SHP77 (cell line): ENCODE measurements around the gene BMERB1.
"Not testable (repeated sequence)": the region's sequence is repeated elsewhere in the genome, so short reads cannot be mapped to it uniquely, and the experiment has no call there.

Experiments used
- DNase-seq, 2 experiments: peaks; one replicate each; lab custom pipeline; 2025; lab: John Stamatoyannopoulos, UW

Gene BMERB1

DNA sequence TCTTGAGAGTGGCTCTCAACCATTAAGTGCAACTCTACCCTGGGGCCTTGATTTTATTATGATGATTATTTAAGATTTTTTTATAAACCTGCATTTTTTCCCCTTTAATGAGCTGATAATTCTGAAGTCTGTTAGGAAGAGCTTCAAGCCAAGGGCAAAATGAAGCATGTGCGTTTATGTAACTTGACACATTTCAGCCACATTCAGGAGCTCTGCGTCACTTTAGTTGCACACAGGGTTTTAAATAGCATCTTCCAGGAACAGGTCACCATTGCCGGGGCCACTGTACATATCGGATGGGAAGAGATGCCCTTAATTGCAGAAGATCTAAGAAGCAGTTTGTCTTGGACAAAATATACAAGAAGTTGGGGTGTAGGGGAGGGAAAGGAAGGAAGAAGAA lies 89.6 kb downstream of the BMERB1 start:
- DNase-seq: no peak

DNA sequence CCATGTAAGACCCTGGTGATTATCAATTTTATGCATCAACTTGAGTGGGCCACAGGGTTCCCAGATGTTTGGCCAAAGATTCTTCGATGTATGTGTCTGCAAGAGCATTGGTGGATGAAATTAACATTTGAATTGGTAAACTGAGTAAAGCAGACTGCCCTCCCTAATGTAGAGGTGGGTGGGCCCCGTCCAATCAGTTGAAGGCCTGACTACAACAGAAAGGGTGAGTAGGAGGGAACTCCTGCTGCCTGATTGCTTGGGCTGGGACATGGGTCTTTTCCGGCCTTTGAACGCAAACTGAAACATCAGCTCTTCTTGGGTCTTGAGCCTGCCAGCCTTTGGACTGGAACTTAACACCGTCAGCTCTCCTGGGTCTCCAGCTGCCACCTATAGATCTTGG lies 90.6 kb downstream of the BMERB1 start:
- no peak for DNase-seq

DNA sequence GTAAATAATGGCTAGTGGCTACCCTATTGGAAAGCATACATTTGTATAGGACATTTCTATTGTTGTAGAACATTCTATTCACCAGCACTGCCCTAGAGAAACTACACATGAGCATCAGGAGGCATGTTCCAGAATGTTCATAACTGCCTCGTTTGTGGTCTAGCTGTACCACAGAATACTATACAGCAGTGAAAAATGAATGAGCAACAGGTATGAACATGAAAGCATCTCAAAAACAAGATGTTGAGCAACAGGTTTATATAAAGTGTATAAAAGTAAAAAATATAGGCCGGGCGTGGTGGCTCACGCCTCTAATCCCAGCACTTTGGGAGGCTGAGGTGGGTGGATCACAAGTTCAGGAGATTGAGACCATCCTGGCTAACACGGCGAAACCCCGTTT lies 91.7 kb downstream of the BMERB1 start:
- no peak for DNase-seq

DNA sequence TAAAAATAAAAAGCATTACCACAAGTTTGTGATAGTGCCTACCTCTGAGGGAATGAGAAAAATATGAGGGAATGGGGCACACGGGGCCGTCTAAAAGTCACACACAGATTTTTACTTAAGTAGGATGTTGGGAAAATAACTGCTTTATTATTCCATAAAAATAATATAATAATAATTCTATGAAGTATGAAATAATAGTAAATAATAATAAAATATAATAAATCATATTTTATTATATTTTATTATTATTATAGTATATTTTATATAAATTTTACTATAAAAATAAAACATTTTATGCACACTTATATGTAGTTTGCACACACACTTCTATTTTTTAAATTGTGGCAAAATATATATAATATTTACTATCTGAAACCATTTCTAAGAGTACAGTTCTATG lies 92.3 kb downstream of the BMERB1 start:
- DNase-seq: no peak

DNA sequence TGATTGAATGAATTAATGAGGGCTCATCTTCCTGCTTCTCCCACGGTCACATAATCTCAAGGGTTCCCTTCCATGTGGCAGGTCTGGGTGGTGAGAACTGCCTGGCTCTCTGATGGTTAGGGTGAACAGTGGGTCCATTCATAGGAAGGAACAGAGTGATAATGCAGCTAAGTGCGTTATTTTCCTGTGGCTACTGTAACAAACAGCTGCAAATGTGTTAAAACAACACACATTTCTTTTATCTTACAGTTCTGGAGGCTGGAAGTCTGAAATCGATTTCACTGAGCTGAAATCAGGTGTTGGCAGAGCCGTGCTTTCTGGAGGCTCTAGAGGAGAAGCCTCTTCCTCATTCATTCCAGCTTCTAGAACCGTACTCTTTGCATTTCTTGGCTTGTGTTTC lies 95.3 kb downstream of the BMERB1 start:
- DNase-seq: no peak

DNA sequence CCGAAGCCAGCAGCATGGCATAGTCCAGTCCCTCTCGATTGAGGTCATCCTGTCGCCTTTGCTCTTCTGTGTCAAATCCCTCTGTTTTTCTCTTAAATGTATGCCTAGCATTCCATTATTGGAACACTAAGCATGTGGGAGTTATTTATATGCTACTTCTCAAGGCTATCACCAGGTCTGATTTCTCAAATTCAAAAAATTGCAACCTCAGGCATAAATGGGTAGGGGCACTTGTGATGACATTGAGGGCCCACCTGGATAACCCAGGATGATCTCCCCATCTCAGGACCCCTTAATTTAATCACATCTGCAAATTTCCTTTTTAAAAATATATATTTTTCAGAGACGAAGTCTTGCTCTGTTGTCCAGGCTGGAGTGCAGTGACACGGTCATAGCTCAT lies 95.7 kb downstream of the BMERB1 start:
- no peak for DNase-seq

DNA sequence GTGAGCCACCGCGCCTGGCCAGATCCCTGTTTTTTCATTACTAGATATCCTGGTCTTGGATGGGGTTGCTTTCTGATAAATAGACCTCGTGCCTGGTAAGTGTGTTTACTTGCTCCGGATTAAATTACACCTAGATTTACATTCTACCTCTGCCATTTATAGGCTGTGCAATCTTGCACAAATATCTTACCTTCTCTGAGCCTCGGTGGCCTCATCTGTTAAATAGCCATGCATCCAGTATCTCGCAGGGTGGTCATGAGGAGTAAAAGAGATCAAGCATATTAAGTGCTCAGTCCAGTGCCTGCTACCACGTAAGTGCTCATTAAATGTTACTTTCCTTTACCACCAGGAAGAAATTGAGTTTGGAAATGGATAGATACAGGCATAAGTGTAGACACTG lies 98.4 kb downstream of the BMERB1 start:
- no peak for DNase-seq

DNA sequence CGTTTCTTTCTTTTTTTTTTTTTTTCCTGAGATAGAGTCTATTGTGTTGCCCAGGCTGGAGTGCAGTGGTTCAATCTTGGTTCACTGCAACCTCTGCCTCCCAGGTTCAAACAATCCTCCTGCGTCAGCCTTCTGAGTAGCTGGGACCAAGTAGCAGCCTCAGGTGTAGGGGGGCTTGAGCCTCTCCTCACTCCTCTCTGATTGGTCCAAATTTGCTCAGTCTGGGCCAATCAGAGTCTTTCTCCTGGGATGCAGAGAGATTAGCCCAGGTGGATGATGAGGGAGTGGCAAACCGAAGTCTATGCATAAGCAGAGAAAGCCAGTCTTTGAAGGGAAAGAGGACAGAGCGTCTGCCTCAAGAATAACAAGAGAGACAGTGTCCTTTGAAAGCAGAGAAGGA lies 99.0 kb downstream of the BMERB1 start:
- no peak for DNase-seq

DNA sequence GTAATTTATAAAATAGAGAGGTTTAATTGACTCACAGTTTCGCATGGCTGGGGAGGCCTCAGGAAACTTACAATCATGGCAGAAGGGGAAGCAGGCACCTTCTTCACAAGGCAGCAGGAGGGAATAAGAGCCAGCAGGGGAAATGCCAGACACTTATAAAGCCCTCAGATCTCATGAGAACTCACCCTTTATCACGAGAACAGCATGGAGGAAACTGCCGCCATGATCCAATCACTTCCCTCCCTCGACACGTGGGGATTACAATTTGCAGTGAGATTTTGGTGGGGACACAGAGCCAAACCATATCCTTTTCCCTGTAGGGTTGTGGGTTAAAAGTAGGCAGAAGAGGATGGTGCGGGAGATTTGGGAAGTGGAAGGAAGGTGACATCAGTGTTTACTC lies 101.4 kb downstream of the BMERB1 start:
- no peak for DNase-seq

DNA sequence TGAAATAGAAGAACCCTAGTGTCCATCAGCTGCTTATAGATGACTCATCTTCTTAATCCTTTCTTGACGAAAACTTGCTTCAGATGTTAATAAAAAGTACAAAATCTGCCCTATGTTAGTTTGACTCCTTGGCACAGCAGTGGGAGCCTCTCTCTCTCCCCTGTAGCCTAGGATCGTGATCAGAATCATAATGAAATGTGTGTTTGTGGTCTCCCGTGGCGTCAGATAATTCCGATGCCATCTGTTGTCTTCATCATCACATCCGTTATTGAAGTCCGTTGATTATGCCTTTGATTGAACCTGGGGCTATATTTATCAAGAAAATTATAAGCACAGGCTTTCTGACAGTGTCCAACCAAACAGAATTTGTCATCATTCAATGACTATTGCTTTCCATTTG lies 102.5 kb downstream of the BMERB1 start:
- DNase-seq: no peak

DNA sequence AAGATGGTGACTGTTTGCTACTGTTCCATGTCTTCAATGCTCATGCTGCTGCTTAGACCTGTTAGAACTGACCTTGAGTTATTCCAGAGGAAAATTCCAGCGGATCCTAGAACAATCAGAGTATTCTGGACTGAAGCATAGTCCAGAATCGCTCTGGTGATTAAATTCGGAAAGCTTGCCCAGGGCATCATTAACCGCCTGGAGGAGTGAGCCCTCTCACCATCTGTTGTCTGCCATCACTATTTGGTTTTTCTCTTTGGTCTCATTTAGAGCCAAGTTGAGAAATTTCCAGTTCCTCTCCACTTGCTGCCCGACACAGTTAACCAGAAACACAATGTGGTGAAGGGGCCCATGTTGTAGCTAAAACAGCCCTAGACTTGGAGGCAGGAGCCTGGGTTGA lies 104.1 kb downstream of the BMERB1 start:
- DNase-seq: no peak

DNA sequence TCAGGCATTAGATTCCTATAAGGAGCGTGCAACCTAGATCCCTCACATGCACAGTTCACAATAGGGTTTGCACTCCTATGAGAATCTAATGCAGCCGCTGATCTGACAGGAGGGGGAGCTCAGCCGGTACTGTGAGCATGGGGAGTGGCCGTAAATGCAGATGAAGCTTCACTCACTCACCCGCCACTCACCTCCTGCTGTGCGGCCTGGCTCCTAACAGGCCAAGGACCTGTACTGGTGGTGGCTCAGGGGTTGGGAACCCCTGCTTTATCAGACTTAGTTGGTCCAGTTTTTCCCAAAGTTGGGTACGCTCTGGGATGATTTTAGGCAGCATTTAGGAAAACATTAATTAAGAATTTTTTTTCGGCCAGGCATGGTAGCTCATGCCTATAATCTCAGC lies 104.8 kb downstream of the BMERB1 start:
- no peak for DNase-seq

DNA sequence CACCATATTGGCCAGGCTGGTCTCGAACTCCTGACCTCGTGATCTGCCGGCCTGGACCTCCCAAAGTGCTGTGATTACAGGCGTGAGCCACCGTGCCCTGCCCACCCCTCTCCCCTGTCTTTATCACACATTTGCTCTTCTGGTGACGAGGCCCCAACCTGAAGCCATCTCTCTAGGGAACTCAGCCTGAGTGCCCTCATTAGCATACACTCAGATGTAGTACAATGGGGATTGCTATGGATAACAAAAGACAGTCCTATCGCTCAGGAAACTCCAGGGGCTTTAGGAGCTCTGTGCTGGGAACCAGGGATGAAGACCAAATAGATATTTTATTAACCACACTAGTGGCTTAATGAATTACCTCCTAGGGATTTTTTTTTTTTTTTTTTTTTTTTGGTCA lies 107.9 kb downstream of the BMERB1 start:
- no peak for DNase-seq

DNA sequence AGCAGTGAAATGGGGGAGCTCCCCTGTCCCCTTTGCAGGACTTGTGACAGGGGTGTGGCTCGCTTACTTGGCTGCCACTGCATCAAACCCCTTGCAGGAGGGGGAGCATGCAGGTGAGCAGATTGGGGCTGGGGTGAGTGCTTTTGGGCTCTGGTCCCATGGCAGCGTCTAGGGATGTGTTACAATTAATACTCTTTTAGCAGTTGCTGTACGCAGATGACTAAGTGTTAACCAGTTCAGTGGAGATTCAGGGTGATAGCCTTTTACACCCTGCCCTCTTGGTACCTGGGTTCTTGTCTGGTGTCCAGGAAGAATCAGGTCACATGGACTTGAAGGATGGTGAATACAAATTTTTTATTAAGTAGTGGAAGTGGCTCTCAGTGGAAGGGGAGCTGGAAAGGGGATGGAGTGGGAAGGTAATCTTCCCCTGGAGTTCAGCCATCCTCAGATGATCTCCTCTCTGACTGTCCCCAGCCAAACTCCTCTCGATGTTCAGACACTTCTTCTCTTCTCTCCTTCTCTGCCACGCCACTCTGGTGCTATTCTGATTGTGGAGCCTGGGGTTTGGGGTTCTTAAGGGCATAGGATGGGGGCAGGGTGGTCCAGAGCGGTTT lies 108.5 kb downstream of the BMERB1 start:
- no peak for DNase-seq

DNA sequence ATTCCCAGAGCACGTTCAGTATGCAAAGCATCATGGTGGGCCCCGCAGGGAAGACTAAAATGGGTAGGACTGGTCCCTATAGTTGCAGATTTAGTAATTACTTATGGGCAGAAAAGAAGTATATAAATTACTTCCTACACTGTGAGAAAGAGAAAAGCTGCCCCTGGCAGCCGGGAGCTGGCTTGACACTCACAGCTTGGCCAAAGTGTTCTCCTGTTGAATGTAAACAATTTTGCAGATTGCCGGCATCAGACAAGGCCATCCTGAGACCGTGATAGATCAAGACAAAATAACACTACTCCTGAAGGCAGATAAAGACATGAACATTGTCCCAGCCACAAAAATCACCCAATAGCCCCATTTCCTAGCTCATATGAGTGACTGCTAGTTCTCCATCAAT lies 110.0 kb downstream of the BMERB1 start:
- DNase-seq: no peak

DNA sequence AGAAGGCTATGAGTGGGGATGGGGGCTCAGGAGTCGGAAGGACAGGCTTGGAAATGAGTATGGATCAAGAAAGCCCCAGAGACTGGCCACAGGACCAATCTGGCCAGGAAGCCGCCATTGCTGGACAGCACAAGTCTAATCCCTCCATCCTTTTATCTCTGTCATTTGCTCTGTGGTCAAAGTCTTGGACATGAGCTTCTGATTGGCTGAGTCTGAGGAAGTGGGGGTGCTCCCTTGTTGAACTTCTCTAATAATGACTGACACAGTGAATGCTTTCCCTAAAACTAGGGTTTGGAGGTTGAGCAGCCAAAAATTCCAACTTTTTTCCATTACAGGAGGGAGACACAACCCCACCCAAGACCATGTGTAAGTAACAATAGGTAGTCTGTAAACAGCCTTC lies 111.2 kb downstream of the BMERB1 start:
- no peak for DNase-seq

DNA sequence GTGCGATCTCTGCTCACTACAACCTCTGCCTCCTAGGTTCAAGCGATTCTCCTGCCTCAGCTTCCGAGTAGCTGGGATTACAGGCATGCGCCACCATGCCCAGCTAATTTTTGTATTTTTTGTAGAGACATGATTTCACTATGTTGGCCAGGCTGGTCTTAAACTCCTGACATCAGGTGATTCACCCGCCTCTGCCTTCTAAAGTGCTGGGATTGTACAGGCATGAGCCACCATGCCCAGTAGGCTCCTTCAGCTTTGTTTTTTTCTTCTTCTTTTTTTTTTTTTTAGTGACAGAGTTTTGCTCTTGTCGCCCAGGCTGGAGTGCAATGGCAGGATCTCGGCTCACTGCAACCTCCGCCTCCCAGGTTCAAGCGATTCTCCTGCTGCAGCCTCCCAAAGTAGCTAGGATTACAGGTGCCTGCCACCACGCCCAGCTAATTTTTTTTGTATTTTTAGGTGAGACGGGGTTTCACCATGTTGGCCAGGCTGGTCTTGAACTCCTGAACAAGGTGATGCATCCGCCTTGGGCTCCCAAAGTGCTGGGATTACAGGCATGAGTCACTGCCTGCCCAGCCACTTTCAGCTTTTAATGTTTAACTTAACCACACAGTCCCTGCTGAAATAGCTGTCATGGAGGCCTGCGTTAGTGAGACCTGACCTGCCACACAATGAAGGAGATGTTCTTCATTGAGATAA lies 112.8 kb downstream of the BMERB1 start:
- DNase-seq: not testable (repeated sequence)

DNA sequence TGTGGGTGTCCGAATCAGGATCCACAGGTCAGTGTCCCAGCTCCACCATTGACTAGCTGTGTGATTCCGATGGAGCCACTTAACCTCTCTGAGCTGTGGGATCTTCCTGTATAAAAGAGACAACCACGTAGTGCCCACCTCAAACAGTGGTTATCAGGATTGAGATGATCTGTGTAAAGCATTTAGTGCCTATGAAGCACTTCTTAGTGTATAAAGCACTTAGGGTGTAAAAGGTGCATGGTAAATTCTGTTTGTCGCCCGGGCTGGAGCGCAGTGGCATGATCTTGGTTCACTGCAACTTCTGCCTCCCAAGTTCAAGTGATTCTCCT lies 113.3 kb downstream of the BMERB1 start:
- no peak for DNase-seq

DNA sequence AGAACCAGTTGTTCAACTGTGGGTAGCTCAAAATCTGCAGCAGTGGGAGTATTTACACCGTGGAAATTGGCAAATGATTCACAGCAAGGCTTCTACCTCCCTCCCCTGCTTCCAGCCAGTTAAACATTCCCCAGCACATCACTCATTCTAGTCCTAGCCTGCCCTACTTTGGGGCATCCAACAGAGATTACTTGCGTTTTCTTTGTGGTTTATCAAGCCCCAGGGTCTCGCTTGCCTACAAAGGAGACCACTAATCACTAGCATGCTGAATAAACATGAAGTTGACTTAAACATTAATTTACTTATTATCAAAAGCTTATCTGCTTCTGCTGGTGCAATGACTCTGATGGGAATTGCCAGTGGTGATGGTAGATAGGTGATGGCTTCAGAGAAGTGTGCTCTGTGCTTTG lies 114.1 kb downstream of the BMERB1 start:
- no peak for DNase-seq

DNA sequence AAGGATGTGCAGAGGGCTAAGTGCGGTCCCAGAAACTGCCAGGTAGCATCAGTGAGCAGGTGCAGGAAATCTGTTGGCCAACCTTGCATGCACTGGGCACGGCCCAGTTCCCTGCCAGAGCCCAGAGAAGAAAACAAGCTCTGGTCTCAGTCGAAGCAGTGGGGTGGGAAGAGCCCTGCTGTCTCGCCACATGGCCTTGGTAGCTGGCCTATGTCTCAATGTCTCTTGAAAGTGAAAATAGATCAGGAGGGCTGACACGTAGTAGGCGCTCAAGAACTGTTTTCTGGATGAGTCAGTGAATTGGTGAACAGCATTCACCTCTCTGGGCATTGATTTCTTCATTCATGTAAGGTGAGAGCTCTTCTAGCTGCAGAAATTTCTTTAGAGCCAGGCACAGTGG lies 118.1 kb downstream of the BMERB1 start:
- no peak for DNase-seq

DNA sequence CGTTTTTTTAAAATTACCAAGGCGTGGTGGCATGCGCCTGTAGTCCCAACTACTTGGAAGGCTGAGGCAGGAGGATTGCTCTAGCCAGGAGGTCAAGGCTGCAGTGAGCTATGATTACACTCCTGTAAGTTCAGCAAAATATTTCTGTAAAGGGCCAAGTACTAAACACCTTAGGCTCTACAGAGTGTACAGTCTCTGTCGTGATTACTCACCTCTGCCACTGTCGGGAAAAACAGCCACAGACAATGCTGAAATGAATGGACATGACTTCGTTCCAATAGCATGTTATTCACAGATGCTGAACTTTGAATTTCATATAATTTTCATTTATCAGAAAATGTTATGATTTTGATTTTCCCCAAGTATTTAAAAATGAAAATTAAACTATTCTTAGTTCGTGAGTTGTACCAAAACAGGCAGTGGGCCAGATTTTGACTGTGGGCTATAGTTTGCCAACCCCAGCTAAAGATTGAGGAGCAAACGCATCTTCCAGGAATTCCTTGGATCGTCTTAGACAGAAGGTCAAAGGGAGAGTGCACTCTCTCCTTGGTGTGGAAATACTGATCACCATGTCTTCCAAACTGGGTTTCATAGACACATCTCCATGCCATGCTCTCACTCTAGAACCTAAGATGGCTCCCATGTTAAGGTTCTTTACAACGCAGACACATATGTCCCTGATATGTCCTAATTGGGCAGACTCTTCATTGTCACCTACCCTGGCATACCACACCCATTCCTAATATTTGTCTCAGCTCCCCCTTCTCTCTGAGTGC lies 119.1 kb downstream of the BMERB1 start:
- DNase-seq: no peak

DNA sequence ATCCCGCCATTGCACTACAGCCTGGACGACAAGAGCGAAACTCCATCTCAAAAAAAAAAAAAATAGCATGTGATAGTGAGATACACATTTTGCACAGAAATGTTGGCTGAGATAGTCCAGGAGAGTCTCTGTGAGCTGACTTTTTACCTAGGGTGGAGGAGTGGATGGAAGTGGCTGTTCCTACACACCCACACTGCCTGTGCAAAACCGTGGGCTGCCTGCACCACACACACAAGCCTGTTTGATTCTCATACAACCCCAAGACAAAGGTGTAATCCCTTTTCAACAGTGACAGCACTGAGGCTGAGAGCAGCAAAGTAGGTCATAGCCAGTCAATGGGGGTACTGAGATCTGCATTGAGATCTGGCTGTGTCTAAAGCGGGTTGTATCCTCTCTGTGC lies 121.7 kb downstream of the BMERB1 start:
- no peak for DNase-seq

DNA sequence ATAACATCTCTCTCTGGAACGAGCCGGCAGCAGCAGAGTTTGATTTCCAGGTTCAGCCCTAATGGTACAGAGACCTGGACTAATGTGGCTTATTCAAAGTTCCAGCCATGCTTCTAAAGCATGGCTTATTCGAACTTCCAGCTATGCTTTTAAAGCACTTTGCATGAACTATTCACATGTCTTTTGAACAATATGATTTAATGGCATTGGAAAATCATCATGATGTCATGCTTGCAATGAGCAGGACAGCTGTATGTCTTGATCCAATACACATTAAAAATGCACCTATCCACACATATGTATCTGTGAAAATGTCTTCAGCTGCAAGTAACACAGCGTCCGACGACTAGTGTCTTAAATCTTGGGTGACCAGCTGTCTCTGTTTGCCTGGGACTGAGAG lies 122.9 kb downstream of the BMERB1 start:
- DNase-seq: no peak

DNA sequence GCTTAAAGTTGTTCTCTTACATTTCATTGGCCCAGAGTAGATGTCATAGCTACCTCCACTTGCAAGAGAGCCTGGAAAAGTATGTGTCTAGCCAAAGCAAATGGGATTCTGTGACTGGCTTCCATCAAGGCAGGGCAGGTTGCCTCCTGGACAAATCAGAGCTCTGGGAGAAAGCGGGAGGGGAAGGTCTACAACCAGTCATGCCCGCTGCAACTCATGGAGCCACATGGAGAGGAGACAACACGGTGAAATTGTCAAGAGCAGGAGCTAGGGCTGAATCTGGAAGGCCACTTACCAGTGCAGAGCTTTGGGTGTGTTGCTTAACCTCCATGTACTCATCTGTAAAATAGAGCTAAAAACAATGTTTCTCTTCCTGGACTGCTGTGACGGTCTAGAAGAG lies 124.8 kb downstream of the BMERB1 start:
- no peak for DNase-seq
